Measurements from ENCODE around the gene TAS2R41. TPM values are rescaled to one million over a fixed set of nuclear protein-coding genes. Genes with fewer than 3 reads are reported as not detected.

The TAS2R41 gene
- total RNA-seq, 1 experiment from 2014 or later: not detected

DNA sequence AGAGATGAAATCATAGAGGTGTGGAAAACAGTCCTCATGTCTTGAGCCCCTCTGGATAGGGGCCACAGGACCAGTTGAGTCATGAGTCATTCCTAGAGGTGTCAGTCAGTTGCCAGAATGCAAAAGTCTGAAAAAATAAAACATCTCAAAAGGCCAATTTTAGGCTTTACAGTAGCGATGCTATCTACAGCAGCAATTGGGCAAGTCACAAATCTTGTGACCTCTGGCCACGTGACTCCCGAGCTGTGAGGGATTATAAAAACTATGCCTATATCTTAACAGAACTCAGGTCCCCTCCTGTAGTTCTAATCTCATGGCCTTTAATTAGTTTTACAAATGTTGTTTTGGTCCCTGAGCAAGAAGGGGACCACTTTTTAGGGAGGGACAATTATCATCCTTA lies 15.6 kb upstream of the TAS2R41 start:
- Histone ChIP-seq H3K4me3 (ENCODE audit: low read length) (no peak overlapping the region), H3F3A (ENCODE audit: low read length, unreplicated experiment) (no peaks in the 10 kb centered on the region), H3K9me3 (ENCODE audit: low read length) (no peaks in the 10 kb centered on the region), H3K4me2 (ENCODE audit: low read length) (no peak overlapping the region), H3K27ac (ENCODE audit: low read length) (no peak overlapping the region), H2AFZ (ENCODE audit: low read length) (no peak overlapping the region), H3K36me3 (ENCODE audit: low read depth, low read length) (no peaks in the 10 kb centered on the region), H3K4me1 (ENCODE audit: insufficient read depth, low read length) (peaks cover 3% of the 10 kb centered on the region; the same call in 1 of the 2 replicates), H3K9me2 (replicated peaks; ENCODE audit: low read length) (no peaks in the 10 kb centered on the region), H3K9ac (ENCODE audit: low read length) (no peak overlapping the region), H3K27me3 (ENCODE audit: low read length) (no peaks in the 10 kb centered on the region), H4K20me1 (ENCODE audit: low read length) (no peaks in the 10 kb centered on the region), H3K79me2 (ENCODE audit: low read length) (no peaks in the 10 kb centered on the region)
- ChIA-PET POLR2A (ENCODE audit: unreplicated experiment) (no interaction called here), CTCF (no interaction called here)
- ATAC-seq (no peak), DNase-seq (no peak)
- no TSS peak for BruUV-seq (replicated peaks)
- intact Hi-C loops (cut with micrococcal nuclease): no loop called here
- TF ChIP-seq, protein P1, sequence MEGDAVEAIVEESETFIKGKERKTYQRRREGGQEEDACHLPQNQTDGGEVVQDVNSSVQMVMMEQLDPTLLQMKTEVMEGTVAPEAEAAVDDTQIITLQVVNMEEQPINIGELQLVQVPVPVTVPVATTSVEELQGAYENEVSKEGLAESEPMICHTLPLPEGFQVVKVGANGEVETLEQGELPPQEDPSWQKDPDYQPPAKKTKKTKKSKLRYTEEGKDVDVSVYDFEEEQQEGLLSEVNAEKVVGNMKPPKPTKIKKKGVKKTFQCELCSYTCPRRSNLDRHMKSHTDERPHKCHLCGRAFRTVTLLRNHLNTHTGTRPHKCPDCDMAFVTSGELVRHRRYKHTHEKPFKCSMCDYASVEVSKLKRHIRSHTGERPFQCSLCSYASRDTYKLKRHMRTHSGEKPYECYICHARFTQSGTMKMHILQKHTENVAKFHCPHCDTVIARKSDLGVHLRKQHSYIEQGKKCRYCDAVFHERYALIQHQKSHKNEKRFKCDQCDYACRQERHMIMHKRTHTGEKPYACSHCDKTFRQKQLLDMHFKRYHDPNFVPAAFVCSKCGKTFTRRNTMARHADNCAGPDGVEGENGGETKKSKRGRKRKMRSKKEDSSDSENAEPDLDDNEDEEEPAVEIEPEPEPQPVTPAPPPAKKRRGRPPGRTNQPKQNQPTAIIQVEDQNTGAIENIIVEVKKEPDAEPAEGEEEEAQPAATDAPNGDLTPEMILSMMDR (conservative IDR thresholded peaks at IDR 0.05; ENCODE audit: low read depth, low read length): no peak
- no peak for TF ChIP-seq EZH2phosphoT487 (IDR thresholded peaks at IDR 0.05; ENCODE audit: borderline replicate concordance, low read length)

GRCh38 chr7:143463556-143463955 lies 14.1 kb upstream of the TAS2R41 start:
- Histone ChIP-seq H2AFZ (ENCODE audit: low read length) (no peak overlapping the region), H3F3A (ENCODE audit: low read length, unreplicated experiment) (no peaks in the 10 kb centered on the region), H3K27me3 (ENCODE audit: low read length) (no peaks in the 10 kb centered on the region), H3K36me3 (ENCODE audit: low read depth, low read length) (no peaks in the 10 kb centered on the region), H3K27ac (ENCODE audit: low read length) (no peak overlapping the region), H3K9me2 (replicated peaks; ENCODE audit: low read length) (no peaks in the 10 kb centered on the region), H3K9ac (ENCODE audit: low read length) (no peak overlapping the region), H3K4me3 (ENCODE audit: low read length) (no peak overlapping the region), H3K79me2 (ENCODE audit: low read length) (no peaks in the 10 kb centered on the region), H3K9me3 (ENCODE audit: low read length) (no peaks in the 10 kb centered on the region), H3K4me2 (ENCODE audit: low read length) (no peak overlapping the region), H4K20me1 (ENCODE audit: low read length) (no peaks in the 10 kb centered on the region), H3K4me1 (ENCODE audit: insufficient read depth, low read length) (peaks cover 11% of the 10 kb centered on the region)
- no TSS peak for BruUV-seq (replicated peaks)
- TF ChIP-seq EZH2 (IDR thresholded peaks at IDR 0.05; ENCODE audit: low read length, unreplicated experiment) (no peak), EZH2phosphoT487 (IDR thresholded peaks at IDR 0.05; ENCODE audit: borderline replicate concordance, low read length) (no peak)
- TF ChIP-seq, protein P1 (conservative IDR thresholded peaks at IDR 0.05; ENCODE audit: low read depth, low read length): no peak
- POLR2A ChIA-PET (ENCODE audit: unreplicated experiment): no interaction called here
- ATAC-seq (no peak), DNase-seq (no peak)
- intact Hi-C loops (cut with micrococcal nuclease): no loop called here
- CTCF ChIA-PET: no interaction called here

- ATAC-seq (no peak), DNase-seq (no peak)
- Histone ChIP-seq H3K4me3 (ENCODE audit: low read length) (no peak overlapping the region), H3F3A (ENCODE audit: low read length, unreplicated experiment) (no peaks in the 10 kb centered on the region), H4K20me1 (ENCODE audit: low read length) (no peaks in the 10 kb centered on the region), H3K27me3 (ENCODE audit: low read length) (no peaks in the 10 kb centered on the region), H3K36me3 (ENCODE audit: low read depth, low read length) (no peaks in the 10 kb centered on the region), H3K9ac (ENCODE audit: low read length) (no peak overlapping the region), H3K4me1 (ENCODE audit: insufficient read depth, low read length) (peaks cover 11% of the 10 kb centered on the region), H2AFZ (ENCODE audit: low read length) (no peak overlapping the region), H3K79me2 (ENCODE audit: low read length) (no peaks in the 10 kb centered on the region), H3K9me3 (ENCODE audit: low read length) (no peaks in the 10 kb centered on the region), H3K9me2 (replicated peaks; ENCODE audit: low read length) (no peaks in the 10 kb centered on the region), H3K27ac (ENCODE audit: low read length) (no peak overlapping the region), H3K4me2 (ENCODE audit: low read length) (no peak overlapping the region)
- no TSS peak for BruUV-seq (replicated peaks)
- ChIA-PET POLR2A (ENCODE audit: unreplicated experiment) (no interaction called here), CTCF (no interaction called here)
- intact Hi-C loops (cut with micrococcal nuclease): no loop called here
- no peak for TF ChIP-seq EZH2 (IDR thresholded peaks at IDR 0.05; ENCODE audit: low read length, unreplicated experiment)
- TF ChIP-seq, protein P1 (conservative IDR thresholded peaks at IDR 0.05; ENCODE audit: low read depth, low read length): no peak
- no peak for TF ChIP-seq EZH2phosphoT487 (IDR thresholded peaks at IDR 0.05; ENCODE audit: borderline replicate concordance, low read length)
Observed at GRCh38 chr7:143463957-143464356, 13.7 kb upstream of the TAS2R41 start.
